SK-N-SH treated with all-trans-retinoic acid at 6 μM for 48 hours (cell line): ENCODE results near the gene SH3PXD2B.

ENCODE experiments used
- ATAC-seq: fragments of 200-7000 bp; cut with Tn5 transposase; 3 replicates; pipeline ENCODE4 v1.9.1; 2020; ENCODE audit warnings: mild to moderate bottlenecking, moderate library complexity
- ARNTL ChIP-seq: fragments of 450-650 bp; formaldehyde crosslinking; IDR thresholded peaks from 2 replicates; pipeline ENCODE4 v1.5.0; 2020; ENCODE audit warnings: low read depth, mild to moderate bottlenecking, moderate library complexity, borderline replicate concordance
- BACH2 ChIP-seq: fragments of 250-450 bp; sonication (Bioruptor Pico); IDR thresholded peaks from 2 replicates; pipeline ENCODE4 v1.9.0; 2021; ENCODE audit warnings: mild to moderate bottlenecking, borderline replicate concordance
- CREB5 ChIP-seq: fragments of 250-450 bp; sonication (Bioruptor Pico); IDR thresholded peaks from 2 replicates; pipeline ENCODE4 v1.5.1; 2020; ENCODE audit warnings: low read depth, mild to moderate bottlenecking, moderate library complexity
- CSDC2 ChIP-seq: fragments of 250-450 bp; sonication (Bioruptor Pico); IDR thresholded peaks from 2 replicates; pipeline ENCODE4 v1.5.0; 2020; ENCODE audit warnings: mild to moderate bottlenecking, moderate library complexity
- CSRNP3 ChIP-seq: fragments of 250-450 bp; sonication (Bioruptor Pico); IDR thresholded peaks from 2 replicates; pipeline ENCODE4 v1.5.1; 2021; ENCODE audit warnings: mild to moderate bottlenecking, moderate library complexity
- ESRRG ChIP-seq: fragments of 250-450 bp; sonication (Bioruptor Pico); IDR thresholded peaks from 2 replicates; pipeline ENCODE4 v1.6.1; 2021; ENCODE audit warnings: mild to moderate bottlenecking
- GLIS3 ChIP-seq: fragments of 250-450 bp; sonication (Bioruptor Pico); IDR thresholded peaks from 2 replicates; pipeline ENCODE4 v1.5.0; 2020; ENCODE audit warnings: mild to moderate bottlenecking, moderate library complexity
- ISL1 ChIP-seq: fragments of 250-450 bp; sonication (Bioruptor Pico); IDR thresholded peaks from 2 replicates; pipeline ENCODE4 v2.1.2; 2022; ENCODE audit warnings: mild to moderate bottlenecking, moderate library complexity
- OSR1 ChIP-seq: fragments of 250-450 bp; sonication (Bioruptor Pico); IDR thresholded peaks from 2 replicates; pipeline ENCODE4 v1.8.0; 2022; ENCODE audit warnings: moderate library complexity, mild to moderate bottlenecking, inconsistent platforms
- PPARA ChIP-seq: fragments of 250-450 bp; sonication (Bioruptor Pico); IDR thresholded peaks from 2 replicates; pipeline ENCODE4 v1.5.0; 2020; ENCODE audit warnings: mild to moderate bottlenecking, borderline replicate concordance
- RARB ChIP-seq: fragments of 250-450 bp; sonication (Bioruptor Pico); IDR thresholded peaks from 2 replicates; pipeline ENCODE4 v1.8.0; 2021; ENCODE audit warnings: mild to moderate bottlenecking, moderate library complexity
- SNAI2 ChIP-seq: fragments of 250-450 bp; sonication (Bioruptor Pico); IDR thresholded peaks from 2 replicates; pipeline ENCODE4 v1.5.0; 2020; ENCODE audit warnings: mild to moderate bottlenecking, moderate library complexity
- TCF4 ChIP-seq: fragments of 250-450 bp; sonication (Bioruptor Pico); IDR thresholded peaks from 2 replicates; pipeline ENCODE4 v1.8.0; 2021; ENCODE audit warnings: mild to moderate bottlenecking, moderate library complexity, borderline replicate concordance
- TOX ChIP-seq: fragments of 250-450 bp; sonication (Bioruptor Pico); IDR thresholded peaks from 2 replicates; pipeline ENCODE4 v1.8.0; 2021; ENCODE audit warnings: mild to moderate bottlenecking, moderate library complexity, borderline replicate concordance
- ZC3H10 ChIP-seq: fragments of 250-450 bp; sonication (Bioruptor Pico); IDR thresholded peaks from 2 replicates; pipeline ENCODE4 v1.5.1; 2021; ENCODE audit warnings: mild to moderate bottlenecking, moderate library complexity
- ZFP3 ChIP-seq: fragments of 250-450 bp; sonication (Bioruptor Pico); IDR thresholded peaks from 2 replicates; pipeline ENCODE4 v1.5.0; 2020; ENCODE audit warnings: mild to moderate bottlenecking, moderate library complexity
- ZFP30 ChIP-seq: fragments of 450-650 bp; formaldehyde crosslinking; IDR thresholded peaks from 2 replicates; pipeline ENCODE4 v1.5.0; 2022; ENCODE audit warnings: mild to moderate bottlenecking, moderate library complexity
- ZNF565 ChIP-seq: fragments of 450-650 bp; formaldehyde crosslinking; conservative IDR thresholded peaks from 2 replicates; pipeline ENCODE4 v1.5.0; 2020; ENCODE audit warnings: low read depth, mild to moderate bottlenecking, moderate library complexity
- ZNF70 ChIP-seq: fragments of 450-650 bp; formaldehyde crosslinking; IDR thresholded peaks from 2 replicates; pipeline ENCODE4 v1.5.0; 2020; ENCODE audit warnings: mild to moderate bottlenecking, moderate library complexity
- ZNF8 ChIP-seq: fragments of 450-650 bp; formaldehyde crosslinking; IDR thresholded peaks from 2 replicates; pipeline ENCODE4 v1.5.0; 2020; ENCODE audit warnings: mild to moderate bottlenecking, moderate library complexity
- TF ChIP-seq, protein P1 (sequence below): fragments of 250-450 bp; sonication (Bioruptor Pico); IDR thresholded peaks from 2 replicates; pipeline ENCODE4 v1.5.0; 2020; ENCODE audit warnings: mild to moderate bottlenecking, moderate library complexity
- TF ChIP-seq, protein P2 (sequence below): fragments of 250-450 bp; sonication (Bioruptor Pico); IDR thresholded peaks from 2 replicates; pipeline ENCODE4 v1.8.0; 2021; ENCODE audit warnings: low read depth, mild to moderate bottlenecking, moderate library complexity, borderline replicate concordance
- TF ChIP-seq, protein P3 (sequence below): fragments of 250-450 bp; sonication (Bioruptor Pico); IDR thresholded peaks from 2 replicates; pipeline ENCODE4 v1.8.0; 2020; ENCODE audit warnings: mild to moderate bottlenecking, moderate library complexity, borderline replicate concordance

Gene SH3PXD2B

DNA sequence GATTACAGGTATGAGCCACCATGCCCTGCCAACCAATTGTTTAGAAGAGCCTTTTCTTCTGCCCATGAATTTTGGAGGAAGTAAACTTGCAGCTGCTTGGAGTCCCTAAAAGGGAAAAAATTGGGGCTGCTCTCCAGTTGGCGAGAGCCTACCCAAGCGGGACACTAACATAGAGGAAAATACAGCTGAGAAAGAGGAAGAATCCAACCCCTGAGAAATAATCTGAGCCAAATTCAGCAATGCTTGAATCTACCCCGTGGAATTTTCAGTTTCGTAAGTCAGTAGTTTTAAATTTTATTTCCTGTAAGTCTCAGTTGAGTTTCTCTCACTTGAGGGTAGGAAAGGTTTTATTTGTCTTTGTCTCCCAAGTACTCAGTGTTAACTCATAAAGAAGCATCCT lies 140.4 kb downstream of the SH3PXD2B start:
- TF ChIP-seq ZNF70 (CRISPR knock-in tag) (no peak), ESRRG (no peak), BACH2 (CRISPR knock-in tag) (no peak), PPARA (CRISPR knock-in tag) (no peak), ZC3H10 (CRISPR knock-in tag) (no peak), ZFP30 (CRISPR knock-in tag) (no peak), ZNF8 (CRISPR knock-in tag) (no peak), ARNTL (CRISPR knock-in tag) (no peak), OSR1 (CRISPR knock-in tag) (no peak), ZNF565 (CRISPR knock-in tag) (no peak), TCF4 (CRISPR knock-in tag) (no peak), ZFP3 (CRISPR knock-in tag) (no peak), RARB (CRISPR knock-in tag) (no peak), CSRNP3 (CRISPR knock-in tag) (no peak), ISL1 (CRISPR knock-in tag) (no peak)
- TF ChIP-seq, protein P1, sequence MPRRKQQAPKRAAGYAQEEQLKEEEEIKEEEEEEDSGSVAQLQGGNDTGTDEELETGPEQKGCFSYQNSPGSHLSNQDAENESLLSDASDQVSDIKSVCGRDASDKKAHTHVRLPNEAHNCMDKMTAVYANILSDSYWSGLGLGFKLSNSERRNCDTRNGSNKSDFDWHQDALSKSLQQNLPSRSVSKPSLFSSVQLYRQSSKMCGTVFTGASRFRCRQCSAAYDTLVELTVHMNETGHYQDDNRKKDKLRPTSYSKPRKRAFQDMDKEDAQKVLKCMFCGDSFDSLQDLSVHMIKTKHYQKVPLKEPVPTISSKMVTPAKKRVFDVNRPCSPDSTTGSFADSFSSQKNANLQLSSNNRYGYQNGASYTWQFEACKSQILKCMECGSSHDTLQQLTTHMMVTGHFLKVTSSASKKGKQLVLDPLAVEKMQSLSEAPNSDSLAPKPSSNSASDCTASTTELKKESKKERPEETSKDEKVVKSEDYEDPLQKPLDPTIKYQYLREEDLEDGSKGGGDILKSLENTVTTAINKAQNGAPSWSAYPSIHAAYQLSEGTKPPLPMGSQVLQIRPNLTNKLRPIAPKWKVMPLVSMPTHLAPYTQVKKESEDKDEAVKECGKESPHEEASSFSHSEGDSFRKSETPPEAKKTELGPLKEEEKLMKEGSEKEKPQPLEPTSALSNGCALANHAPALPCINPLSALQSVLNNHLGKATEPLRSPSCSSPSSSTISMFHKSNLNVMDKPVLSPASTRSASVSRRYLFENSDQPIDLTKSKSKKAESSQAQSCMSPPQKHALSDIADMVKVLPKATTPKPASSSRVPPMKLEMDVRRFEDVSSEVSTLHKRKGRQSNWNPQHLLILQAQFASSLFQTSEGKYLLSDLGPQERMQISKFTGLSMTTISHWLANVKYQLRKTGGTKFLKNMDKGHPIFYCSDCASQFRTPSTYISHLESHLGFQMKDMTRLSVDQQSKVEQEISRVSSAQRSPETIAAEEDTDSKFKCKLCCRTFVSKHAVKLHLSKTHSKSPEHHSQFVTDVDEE (CRISPR knock-in tag), result no peak
- TF ChIP-seq, protein P2, sequence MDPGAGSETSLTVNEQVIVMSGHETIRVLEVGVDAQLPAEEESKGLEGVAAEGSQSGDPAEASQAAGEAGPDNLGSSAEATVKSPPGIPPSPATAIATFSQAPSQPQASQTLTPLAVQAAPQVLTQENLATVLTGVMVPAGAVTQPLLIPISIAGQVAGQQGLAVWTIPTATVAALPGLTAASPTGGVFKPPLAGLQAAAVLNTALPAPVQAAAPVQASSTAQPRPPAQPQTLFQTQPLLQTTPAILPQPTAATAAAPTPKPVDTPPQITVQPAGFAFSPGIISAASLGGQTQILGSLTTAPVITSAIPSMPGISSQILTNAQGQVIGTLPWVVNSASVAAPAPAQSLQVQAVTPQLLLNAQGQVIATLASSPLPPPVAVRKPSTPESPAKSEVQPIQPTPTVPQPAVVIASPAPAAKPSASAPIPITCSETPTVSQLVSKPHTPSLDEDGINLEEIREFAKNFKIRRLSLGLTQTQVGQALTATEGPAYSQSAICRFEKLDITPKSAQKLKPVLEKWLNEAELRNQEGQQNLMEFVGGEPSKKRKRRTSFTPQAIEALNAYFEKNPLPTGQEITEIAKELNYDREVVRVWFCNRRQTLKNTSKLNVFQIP (CRISPR knock-in tag), result no peak
- no peak for ATAC-seq

DNA sequence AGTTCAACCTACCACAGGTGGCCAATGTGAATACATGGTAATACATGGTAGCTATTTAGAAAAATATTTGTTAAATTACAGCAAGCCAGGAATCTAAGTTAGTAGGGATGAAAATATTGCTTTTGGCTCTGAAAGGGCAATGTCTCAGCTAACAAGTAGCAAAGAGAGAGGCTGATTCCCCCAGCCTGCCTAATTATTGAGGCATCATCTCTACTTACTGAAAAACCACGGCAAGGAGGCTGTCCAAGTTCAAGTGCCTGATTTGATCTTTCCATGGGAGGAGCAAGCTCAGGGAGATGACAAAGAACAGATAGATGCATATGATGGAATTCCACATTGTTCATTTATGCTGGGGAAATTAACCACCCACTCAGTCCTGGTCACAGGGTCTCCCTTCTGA lies 142.0 kb downstream of the SH3PXD2B start:
- no peak for ATAC-seq

More for the DNA sequence above, 142.0 kb downstream of the SH3PXD2B start:
- TF ChIP-seq, protein P3, sequence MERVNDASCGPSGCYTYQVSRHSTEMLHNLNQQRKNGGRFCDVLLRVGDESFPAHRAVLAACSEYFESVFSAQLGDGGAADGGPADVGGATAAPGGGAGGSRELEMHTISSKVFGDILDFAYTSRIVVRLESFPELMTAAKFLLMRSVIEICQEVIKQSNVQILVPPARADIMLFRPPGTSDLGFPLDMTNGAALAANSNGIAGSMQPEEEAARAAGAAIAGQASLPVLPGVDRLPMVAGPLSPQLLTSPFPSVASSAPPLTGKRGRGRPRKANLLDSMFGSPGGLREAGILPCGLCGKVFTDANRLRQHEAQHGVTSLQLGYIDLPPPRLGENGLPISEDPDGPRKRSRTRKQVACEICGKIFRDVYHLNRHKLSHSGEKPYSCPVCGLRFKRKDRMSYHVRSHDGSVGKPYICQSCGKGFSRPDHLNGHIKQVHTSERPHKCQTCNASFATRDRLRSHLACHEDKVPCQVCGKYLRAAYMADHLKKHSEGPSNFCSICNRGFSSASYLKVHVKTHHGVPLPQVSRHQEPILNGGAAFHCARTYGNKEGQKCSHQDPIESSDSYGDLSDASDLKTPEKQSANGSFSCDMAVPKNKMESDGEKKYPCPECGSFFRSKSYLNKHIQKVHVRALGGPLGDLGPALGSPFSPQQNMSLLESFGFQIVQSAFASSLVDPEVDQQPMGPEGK (CRISPR knock-in tag), result no peak
- TF ChIP-seq ZFP30 (CRISPR knock-in tag) (no peak), CREB5 (CRISPR knock-in tag) (no peak), TOX (no peak), ZFP3 (CRISPR knock-in tag) (no peak), PPARA (CRISPR knock-in tag) (no peak), RARB (CRISPR knock-in tag) (no peak), ZNF565 (CRISPR knock-in tag) (no peak), GLIS3 (CRISPR knock-in tag) (no peak), SNAI2 (CRISPR knock-in tag) (no peak), CSDC2 (no peak), OSR1 (CRISPR knock-in tag) (no peak), ISL1 (CRISPR knock-in tag) (no peak), ZNF70 (CRISPR knock-in tag) (no peak), CSRNP3 (CRISPR knock-in tag) (no peak), TCF4 (CRISPR knock-in tag) (no peak), BACH2 (CRISPR knock-in tag) (no peak)
- TF ChIP-seq, protein P2 (CRISPR knock-in tag), result no peak
- TF ChIP-seq, protein P1 (CRISPR knock-in tag), result no peak
